Omental fat pad (tissue), 4 donors: ENCODE data around the gene IGFBP3. TPM values are rescaled to one million over a fixed set of nuclear protein-coding genes. Genes with fewer than 3 reads are reported as not detected.
"Not testable (repeated sequence)": the region's sequence is repeated elsewhere in the genome, so short reads cannot be mapped to it uniquely, and the experiment has no call there.

Experiments
- ATAC-seq: fragments of 150-250 bp; one replicate; pipeline ENCODE4 v1.9.1; 2016; ENCODE audit warnings: mild to moderate bottlenecking, moderate library complexity; ENCODE audit not compliant: low FRiP score
- DNase-seq: peaks from one replicate; pipeline ENCODE4 v3.0.0-alpha.2; 2019; ENCODE audit warnings: low spot score
- CTCF ChIP-seq, 3 donors: fragments of 450-650 bp; IDR thresholded peaks; one replicate each; pipeline ENCODE4 v1.5.1; 2016 to 2017; ENCODE audit warnings: antibody characterized with exemption in 3 of 3, mild to moderate bottlenecking in 3 of 3, moderate library complexity in 2 of 3
- total RNA-seq, 4 donors: library from RNA; depleted of rRNA; stranded (reverse); fragments of >200 nt; gene quantifications; one replicate each; pipeline ENCODE4 v1.1.0, GENCODE V29; 2016

IGFBP3 gene
- total RNA-seq, 4 donors from 2014 or later, result 616 to 884 (median 686) TPM

- DNase-seq (no peak), ATAC-seq (no peak)
- no peak for TF ChIP-seq CTCF (IDR thresholded peaks at IDR 0.05)
Observed at GRCh38 chr7:45962861-45963260, 41.8 kb upstream of the IGFBP3 start.

- no peak for DNase-seq
- no peak for TF ChIP-seq CTCF (IDR thresholded peaks at IDR 0.05)
- no peak for ATAC-seq
Observed at GRCh38 chr7:45957721-45958120, 36.6 kb upstream of the IGFBP3 start.

GRCh38 chr7:45955286-45955685, 34.2 kb upstream of the IGFBP3 start:
- TF ChIP-seq CTCF (IDR thresholded peaks at IDR 0.05), result no peak
- no peak for DNase-seq
- ATAC-seq, result no peak

GRCh38 chr7:45953055-45953454, 32.0 kb upstream of the IGFBP3 start:
- not testable (repeated sequence) for DNase-seq, ATAC-seq

- ATAC-seq (no peak), DNase-seq (no peak)
- TF ChIP-seq CTCF (IDR thresholded peaks at IDR 0.05), result no peak
Observed at GRCh38 chr7:45944058-45944457, 23.0 kb upstream of the IGFBP3 start.

GRCh38 chr7:45940939-45941338, 19.9 kb upstream of the IGFBP3 start:
- ATAC-seq, result no peak
- no peak for TF ChIP-seq CTCF (IDR thresholded peaks at IDR 0.05)
- no peak for DNase-seq

GRCh38 chr7:45940237-45940781, 19.2 kb upstream of the IGFBP3 start:
- DNase-seq, ATAC-seq: not testable (repeated sequence)

- DNase-seq, result no peak
- no peak for TF ChIP-seq CTCF (IDR thresholded peaks at IDR 0.05)
- ATAC-seq, result no peak
Observed at GRCh38 chr7:45939574-45939973, 18.5 kb upstream of the IGFBP3 start.
